ENCODE data around the gene FARSB. TPM values are rescaled to one million over a fixed set of nuclear protein-coding genes. Genes with fewer than 3 reads are reported as not detected.

The FARSB gene
- total RNA-seq, 2 donors from 2014 or later: 7.3 to 11.1 TPM

DNA sequence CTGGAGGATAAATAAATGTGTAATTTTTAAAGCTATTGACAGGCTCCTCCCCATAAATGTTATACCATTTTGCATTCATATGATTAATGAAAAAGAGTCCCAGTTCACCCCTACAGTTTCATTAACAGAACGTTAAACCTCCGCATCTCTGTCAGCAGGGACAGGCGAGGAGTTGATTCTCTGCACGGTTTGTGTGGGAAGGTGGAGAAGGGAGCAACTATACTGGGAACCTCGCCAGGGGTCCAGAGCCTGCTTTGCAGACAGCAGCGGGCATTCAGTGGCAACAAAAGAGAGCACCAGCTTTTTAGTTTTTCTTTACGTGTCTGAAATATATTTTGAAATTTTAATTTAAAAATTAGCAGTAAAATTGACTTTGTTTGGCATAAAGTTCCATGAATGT is 101.4 kb downstream of the FARSB start:
- no peaks in the 10 kb centered on the region for H3K9me3 ChIP-seq
- no peak for TF ChIP-seq CTCF (IDR thresholded peaks at IDR 0.05)
- H3K27me3 ChIP-seq (replicated peaks; ENCODE audit: insufficient read depth): no peaks in the 10 kb centered on the region
- ATAC-seq (ENCODE audit: insufficient number of reproducible peaks, low FRiP score, low read depth): no peak
- H3K4me1 ChIP-seq (ENCODE audit: control insufficient read depth in 1 of 2, low read depth in 2 of 2): no peaks in the 10 kb centered on the region
- H3K27ac ChIP-seq: no peak overlapping the region
- no peak for DNase-seq (ENCODE audit: low spot score)
- H3K4me3 ChIP-seq: no peak overlapping the region
- no peaks in the 10 kb centered on the region for H3K36me3 ChIP-seq

DNA sequence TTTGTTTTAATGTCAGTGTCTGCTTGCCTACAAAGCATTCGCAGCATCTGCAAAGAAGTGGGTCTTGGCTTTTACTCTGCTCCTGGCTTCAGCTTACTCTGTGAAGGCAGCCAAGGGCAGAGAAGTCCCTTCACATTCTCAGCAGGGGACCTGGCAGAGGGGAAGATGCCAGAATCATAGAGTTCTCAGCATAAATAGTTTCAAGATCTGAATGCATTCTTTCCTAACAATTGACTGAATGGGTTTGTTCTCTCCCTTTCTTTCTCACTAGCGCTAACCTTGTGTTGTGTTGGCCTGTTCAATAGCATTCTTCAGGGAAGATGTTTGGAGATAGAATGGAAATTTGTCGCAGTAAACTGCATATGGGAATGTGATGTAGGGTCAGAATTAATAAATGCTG is 106.9 kb downstream of the FARSB start:
- H3K27ac ChIP-seq: no peak overlapping the region
- no peak for TF ChIP-seq CTCF (IDR thresholded peaks at IDR 0.05)
- no peak for DNase-seq (ENCODE audit: low spot score)
- no peaks in the 10 kb centered on the region for H3K4me1 ChIP-seq (ENCODE audit: control insufficient read depth in 1 of 2, low read depth in 2 of 2)
- no peak for ATAC-seq (ENCODE audit: insufficient number of reproducible peaks, low FRiP score, low read depth)
- H3K4me3 ChIP-seq: no peak overlapping the region
- H3K36me3 ChIP-seq: no peaks in the 10 kb centered on the region
- H3K27me3 ChIP-seq (replicated peaks; ENCODE audit: insufficient read depth): no peaks in the 10 kb centered on the region
- no peaks in the 10 kb centered on the region for H3K9me3 ChIP-seq

- no peaks in the 10 kb centered on the region for H3K4me1 ChIP-seq (ENCODE audit: control insufficient read depth in 1 of 2, low read depth in 2 of 2)
- DNase-seq (ENCODE audit: low spot score) (no peak), ATAC-seq (ENCODE audit: insufficient number of reproducible peaks, low FRiP score, low read depth) (no peak)
- no peak overlapping the region for H3K4me3 ChIP-seq
- no peak for TF ChIP-seq CTCF (IDR thresholded peaks at IDR 0.05)
- H3K27me3 ChIP-seq (replicated peaks; ENCODE audit: insufficient read depth): no peaks in the 10 kb centered on the region
- no peaks in the 10 kb centered on the region for H3K36me3 ChIP-seq
- no peak overlapping the region for H3K27ac ChIP-seq
- no peaks in the 10 kb centered on the region for H3K9me3 ChIP-seq
Measured at GRCh38 chr2:222547083-222547482, 108.8 kb downstream of the FARSB start.

GRCh38 chr2:222545823-222546795 is 109.8 kb downstream of the FARSB start:
- H3K4me1 ChIP-seq (ENCODE audit: control insufficient read depth in 1 of 2, low read depth in 2 of 2): no peaks in the 10 kb centered on the region
- H3K9me3 ChIP-seq: no peaks in the 10 kb centered on the region
- no peak for TF ChIP-seq CTCF (IDR thresholded peaks at IDR 0.05)
- no peak for ATAC-seq (ENCODE audit: insufficient number of reproducible peaks, low FRiP score, low read depth)
- H3K27me3 ChIP-seq (replicated peaks; ENCODE audit: insufficient read depth): no peaks in the 10 kb centered on the region
- no peak overlapping the region for H3K4me3 ChIP-seq
- H3K36me3 ChIP-seq: no peaks in the 10 kb centered on the region
- no peak for DNase-seq (ENCODE audit: low spot score)
- H3K27ac ChIP-seq: no peak overlapping the region

GRCh38 chr2:222544661-222545060 is 111.2 kb downstream of the FARSB start:
- Histone ChIP-seq H3K27ac (no peak overlapping the region), H3K4me1 (ENCODE audit: control insufficient read depth in 1 of 2, low read depth in 2 of 2) (no peaks in the 10 kb centered on the region), H3K36me3 (no peaks in the 10 kb centered on the region), H3K27me3 (replicated peaks; ENCODE audit: insufficient read depth) (no peaks in the 10 kb centered on the region), H3K4me3 (no peak overlapping the region), H3K9me3 (no peaks in the 10 kb centered on the region)
- TF ChIP-seq CTCF (IDR thresholded peaks at IDR 0.05): no peak
- ATAC-seq (ENCODE audit: insufficient number of reproducible peaks, low FRiP score, low read depth) (no peak), DNase-seq (ENCODE audit: low spot score) (no peak)
